Astrocyte (in vitro differentiated cells and primary cell): ENCODE data around the gene HEMK1. TPM values are rescaled to one million over a fixed set of nuclear protein-coding genes. Genes with fewer than 3 reads are reported as not detected.

ENCODE experiments used
- DNase-seq: peaks from one replicate; pipeline ENCODE4 v3.0.0-alpha.2; 2010; ENCODE audit warnings: low read depth
- FAIRE-seq: peaks from 2 replicates; lab custom pipeline; 2011; peaks lifted over from hg19 to GRCh38; lab: Jason Lieb, UNC
- H2AFZ ChIP-seq: 2 replicates; pipeline ENCODE4 v1.6.0; 2012; ENCODE audit warnings: low read depth, low read length, inconsistent platforms
- H3K27ac ChIP-seq: 2 replicates; pipeline ENCODE4 v1.5.1; 2011; ENCODE audit warnings: low read depth, low read length, inconsistent platforms
- H3K27me3 ChIP-seq: 2 replicates; pipeline ENCODE4 v1.6.0; 2011; ENCODE audit warnings: low read length, inconsistent platforms; ENCODE audit not compliant: insufficient read depth
- H3K36me3 ChIP-seq: 2 replicates; pipeline ENCODE4 v1.5.1; 2011; ENCODE audit warnings: low read length, inconsistent platforms; ENCODE audit not compliant: insufficient read depth
- H3K4me1 ChIP-seq: 2 replicates; pipeline ENCODE4 v1.5.1; 2011; ENCODE audit warnings: low read length, inconsistent platforms; ENCODE audit not compliant: insufficient read depth
- H3K4me2 ChIP-seq: 2 replicates; pipeline ENCODE4 v1.6.0; 2012; ENCODE audit warnings: low read length, inconsistent platforms
- H3K4me3 ChIP-seq: 2 replicates; pipeline ENCODE4 v1.5.1; 2011; ENCODE audit warnings: low read depth, mild to moderate bottlenecking, low read length, inconsistent platforms; ENCODE audit not compliant: insufficient read depth
- H3K79me2 ChIP-seq: 2 replicates; pipeline ENCODE4 v1.6.0; 2012; ENCODE audit warnings: mild to moderate bottlenecking, low read length, inconsistent platforms; ENCODE audit not compliant: insufficient read depth
- H3K9ac ChIP-seq: 2 replicates; pipeline ENCODE4 v1.6.0; 2012; ENCODE audit warnings: mild to moderate bottlenecking, low read length, inconsistent platforms
- H3K9me3 ChIP-seq: 2 replicates; pipeline ENCODE4 v1.5.1; 2012; ENCODE audit warnings: low read depth, mild to moderate bottlenecking, low read length, inconsistent platforms; ENCODE audit not compliant: insufficient read depth
- H4K20me1 ChIP-seq: 2 replicates; pipeline ENCODE4 v1.6.0; 2012; ENCODE audit warnings: low read length, inconsistent platforms; ENCODE audit not compliant: insufficient read depth
- H3K27ac Mint-ChIP-seq: one replicate; pipeline ENCODE4 v1.8.0; 2021; ENCODE audit warnings: mild to moderate bottlenecking, mixed read lengths; ENCODE audit not compliant: unreplicated experiment
- H3K27me3 Mint-ChIP-seq: one replicate; pipeline ENCODE4 v1.8.0; 2021; ENCODE audit warnings: low read depth, mixed read lengths; ENCODE audit not compliant: unreplicated experiment
- H3K36me3 Mint-ChIP-seq: one replicate; pipeline ENCODE4 v1.8.0; 2021; ENCODE audit warnings: low read depth, mixed read lengths; ENCODE audit not compliant: unreplicated experiment
- H3K4me1 Mint-ChIP-seq: one replicate; pipeline ENCODE4 v1.8.0; 2021; ENCODE audit warnings: low read depth, mixed read lengths; ENCODE audit not compliant: unreplicated experiment
- H3K4me3 Mint-ChIP-seq: one replicate; pipeline ENCODE4 v1.8.0; 2021; ENCODE audit warnings: mild to moderate bottlenecking, moderate library complexity, mixed read lengths; ENCODE audit not compliant: unreplicated experiment
- H3K9me3 Mint-ChIP-seq: one replicate; pipeline ENCODE4 v1.8.0; 2021; ENCODE audit warnings: mild to moderate bottlenecking, mixed read lengths; ENCODE audit not compliant: unreplicated experiment
- EZH2 ChIP-seq: IDR thresholded peaks from 2 replicates; pipeline ENCODE4 v1.6.1; 2012; ENCODE audit warnings: mild to moderate bottlenecking, low read length, inconsistent platforms; ENCODE audit not compliant: insufficient read depth
- total RNA-seq: library from RNA; stranded (reverse); gene quantifications from 2 replicates; pipeline ENCODE4 v1.2.1, GENCODE V29; 2021
- TF ChIP-seq, protein P1 (sequence below): IDR thresholded peaks from 2 replicates; pipeline ENCODE4 v1.5.1; 2011; ENCODE audit warnings: low read depth, mild to moderate bottlenecking, inconsistent platforms, low read length, moderate library complexity; ENCODE audit not compliant: insufficient read depth

HEMK1 gene
- total RNA-seq, 1 donor from 2014 or later: 13.6 TPM

DNA sequence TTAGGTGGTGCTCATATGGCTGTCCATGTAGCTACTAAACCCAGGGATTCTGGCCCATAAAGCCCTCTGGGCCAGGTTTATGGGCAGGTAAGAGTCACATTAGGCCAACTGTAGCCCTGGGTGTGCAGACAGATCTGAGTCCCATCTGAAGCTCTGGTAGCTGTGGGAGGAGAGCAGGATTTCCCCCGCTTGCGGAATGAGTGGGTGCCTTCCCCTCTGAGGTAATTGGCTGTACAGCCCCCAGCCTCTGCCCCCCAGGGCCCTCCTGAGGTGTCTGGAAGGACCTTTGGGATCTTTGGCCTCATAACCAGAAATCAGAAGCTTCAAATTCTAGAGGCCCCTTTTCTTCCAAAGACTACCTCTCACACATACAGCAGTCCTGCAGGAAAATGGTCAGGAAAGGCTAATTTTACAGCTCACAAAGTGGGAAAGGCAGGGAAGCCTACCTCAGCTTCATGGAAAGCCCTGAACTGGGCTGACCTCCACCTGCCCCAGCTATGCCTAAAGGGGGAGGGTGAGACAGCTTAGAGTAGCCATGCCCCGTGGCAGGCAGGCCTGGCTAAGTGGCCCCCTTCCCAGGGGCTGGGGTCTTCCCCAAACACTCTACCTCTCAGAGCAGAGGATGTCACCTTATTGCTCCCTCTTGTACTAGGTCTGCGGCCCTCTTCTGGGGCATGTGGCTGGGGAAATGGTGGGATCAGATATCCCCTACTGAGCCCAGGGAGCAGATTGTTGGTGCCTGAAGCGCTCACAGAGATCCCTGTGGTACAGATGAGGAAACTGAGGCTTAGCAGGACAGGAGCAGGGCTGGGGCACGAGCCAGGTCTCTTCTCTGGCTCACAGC, 16.8 kb downstream of the HEMK1 start:
- DNase-seq: no peak
- no peaks in the 10 kb centered on the region for H3K9me3 Mint-ChIP-seq
- H3K27me3 ChIP-seq: no peaks in the 10 kb centered on the region

DNA sequence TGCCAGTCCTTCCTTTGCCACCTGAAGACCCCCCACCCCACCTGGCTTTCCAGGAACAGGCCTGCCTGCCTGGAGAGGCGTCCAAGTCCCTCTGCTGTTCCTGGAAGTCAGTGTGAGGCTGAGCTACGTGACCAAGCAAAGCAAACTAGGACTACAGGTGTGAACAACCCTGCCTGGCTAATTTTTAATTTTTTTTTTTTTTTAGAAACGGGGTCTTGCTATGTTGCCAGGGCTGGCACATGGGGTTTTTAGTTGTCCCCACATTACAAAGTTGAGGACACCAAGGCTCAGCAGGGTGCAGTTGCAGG, 17.4 kb downstream of the HEMK1 start:
- H3K27me3 Mint-ChIP-seq: peaks cover 4% of the 10 kb centered on the region

More for the DNA sequence above, 16.8 kb downstream of the HEMK1 start:
- Histone ChIP-seq H3K27ac (no peak overlapping the region), H3K4me1 (no peaks in the 10 kb centered on the region), H3K79me2 (no peaks in the 10 kb centered on the region), H3K9me3 (no peaks in the 10 kb centered on the region), H2AFZ (no peak overlapping the region), H3K4me3 (no peak overlapping the region), H3K9ac (no peak overlapping the region), H4K20me1 (no peaks in the 10 kb centered on the region), H3K4me2 (no peak overlapping the region), H3K36me3 (no peaks in the 10 kb centered on the region)
- no peak for TF ChIP-seq EZH2
- TF ChIP-seq, protein P1, sequence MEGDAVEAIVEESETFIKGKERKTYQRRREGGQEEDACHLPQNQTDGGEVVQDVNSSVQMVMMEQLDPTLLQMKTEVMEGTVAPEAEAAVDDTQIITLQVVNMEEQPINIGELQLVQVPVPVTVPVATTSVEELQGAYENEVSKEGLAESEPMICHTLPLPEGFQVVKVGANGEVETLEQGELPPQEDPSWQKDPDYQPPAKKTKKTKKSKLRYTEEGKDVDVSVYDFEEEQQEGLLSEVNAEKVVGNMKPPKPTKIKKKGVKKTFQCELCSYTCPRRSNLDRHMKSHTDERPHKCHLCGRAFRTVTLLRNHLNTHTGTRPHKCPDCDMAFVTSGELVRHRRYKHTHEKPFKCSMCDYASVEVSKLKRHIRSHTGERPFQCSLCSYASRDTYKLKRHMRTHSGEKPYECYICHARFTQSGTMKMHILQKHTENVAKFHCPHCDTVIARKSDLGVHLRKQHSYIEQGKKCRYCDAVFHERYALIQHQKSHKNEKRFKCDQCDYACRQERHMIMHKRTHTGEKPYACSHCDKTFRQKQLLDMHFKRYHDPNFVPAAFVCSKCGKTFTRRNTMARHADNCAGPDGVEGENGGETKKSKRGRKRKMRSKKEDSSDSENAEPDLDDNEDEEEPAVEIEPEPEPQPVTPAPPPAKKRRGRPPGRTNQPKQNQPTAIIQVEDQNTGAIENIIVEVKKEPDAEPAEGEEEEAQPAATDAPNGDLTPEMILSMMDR: no peak
- Mint-ChIP-seq H3K27ac (no peak overlapping the region), H3K4me3 (no peak overlapping the region), H3K27me3 (peaks cover 4% of the 10 kb centered on the region), H3K36me3 (peaks cover 8% of the 10 kb centered on the region), H3K4me1 (peaks cover 12% of the 10 kb centered on the region)
- no peak for FAIRE-seq

More for the DNA sequence above, 17.4 kb downstream of the HEMK1 start:
- H3K9me3 ChIP-seq: no peaks in the 10 kb centered on the region
- no peak overlapping the region for H3K4me3 ChIP-seq
- DNase-seq (no peak), FAIRE-seq (no peak)
- no peak overlapping the region for H3K27ac Mint-ChIP-seq
- H3K4me2 ChIP-seq: no peak overlapping the region
- no peak overlapping the region for H3K4me3 Mint-ChIP-seq
- no peaks in the 10 kb centered on the region for H3K79me2 ChIP-seq
- H2AFZ ChIP-seq: no peak overlapping the region
- no peak overlapping the region for H3K27ac ChIP-seq
- no peaks in the 10 kb centered on the region for H3K4me1 ChIP-seq
- H4K20me1 ChIP-seq: no peaks in the 10 kb centered on the region
- no peak overlapping the region for H3K9ac ChIP-seq
- no peaks in the 10 kb centered on the region for H3K9me3 Mint-ChIP-seq
- TF ChIP-seq, protein P1: no peak
- TF ChIP-seq EZH2: no peak
- no peaks in the 10 kb centered on the region for H3K27me3 ChIP-seq
- no peaks in the 10 kb centered on the region for H3K36me3 ChIP-seq
- peaks cover 8% of the 10 kb centered on the region for H3K36me3 Mint-ChIP-seq
- H3K4me1 Mint-ChIP-seq: peaks cover 12% of the 10 kb centered on the region
